Caco-2 (cell line): ENCODE measurements around the gene HCFC1R1. TPM values are rescaled to one million over a fixed set of nuclear protein-coding genes. Genes with fewer than 3 reads are reported as not detected.

Source experiments
- BruUV-seq: library from RNA; stranded (reverse); fragments of 400-500 nt; replicated peaks from 2 replicates; lab custom pipeline; 2021; lab: Mats Ljungman, UMichigan
- CTCF ChIA-PET: fragments of 300-600 bp; sonication (Branson Sonifier 250); formaldehyde crosslinking; loops from one replicate; lab custom pipeline; 2022; ENCODE audit warnings: antibody characterized with exemption; lab: Charles Lee
- POLR2A ChIA-PET: fragments of 300-600 bp; sonication (Branson Sonifier 250); formaldehyde crosslinking; loops from one replicate; lab custom pipeline; 2022; ENCODE audit warnings: antibody characterized with exemption; lab: Charles Lee
- DNase-seq, 2 experiments: peaks; one replicate each; pipeline versions ENCODE4 v3.0.0 to v3.0.0-alpha.2; 2020 to 2022
- H3K27me3 ChIP-seq: replicated peaks from 2 replicates; pipeline ENCODE4 v1.6.0; 2011; ENCODE audit warnings: low read length; ENCODE audit not compliant: control insufficient read depth, insufficient read depth
- H3K36me3 ChIP-seq: 2 replicates; pipeline ENCODE4 v1.5.1; 2011; ENCODE audit warnings: low read length; ENCODE audit not compliant: control insufficient read depth, insufficient read depth
- H3K4me1 ChIP-seq: fragments of 250-450 bp; sonication (Bioruptor Pico); 2 replicates; pipeline ENCODE4 v1.5.1; 2020; ENCODE audit warnings: mild to moderate bottlenecking
- H3K4me3 ChIP-seq: 2 replicates; pipeline ENCODE4 v1.5.1; 2011; ENCODE audit warnings: low read depth, mild to moderate bottlenecking, control low read depth, low read length
- H3K9me3 ChIP-seq: fragments of 250-450 bp; sonication (Bioruptor Pico); 2 replicates; pipeline ENCODE4 v1.5.1; 2020; ENCODE audit warnings: mild to moderate bottlenecking, moderate library complexity
- H3K27ac Mint-ChIP-seq: one replicate; pipeline ENCODE4 v1.8.0; 2022; ENCODE audit warnings: mixed read lengths; ENCODE audit not compliant: unreplicated experiment
- H3K27me3 Mint-ChIP-seq: one replicate; pipeline ENCODE4 v1.8.0; 2022; ENCODE audit warnings: mixed read lengths; ENCODE audit not compliant: insufficient read depth, unreplicated experiment
- H3K36me3 Mint-ChIP-seq: one replicate; pipeline ENCODE4 v1.8.0; 2022; ENCODE audit warnings: mild to moderate bottlenecking, mixed read lengths; ENCODE audit not compliant: insufficient read depth, unreplicated experiment
- H3K4me1 Mint-ChIP-seq: one replicate; pipeline ENCODE4 v1.8.0; 2022; ENCODE audit warnings: low read depth, mixed read lengths; ENCODE audit not compliant: unreplicated experiment
- H3K4me3 Mint-ChIP-seq: one replicate; pipeline ENCODE4 v1.8.0; 2022; ENCODE audit warnings: mild to moderate bottlenecking, moderate library complexity, mixed read lengths; ENCODE audit not compliant: unreplicated experiment
- H3K9me3 Mint-ChIP-seq: one replicate; pipeline ENCODE4 v1.8.0; 2022; ENCODE audit warnings: mixed read lengths; ENCODE audit not compliant: unreplicated experiment
- intact Hi-C: fragments of 100-400 bp; cut with micrococcal nuclease; formaldehyde crosslinking; loops from one replicate; pipeline ENCODE4 v1.10.0; 2022; ENCODE audit not compliant: unreplicated experiment
- total RNA-seq: library from RNA; stranded (reverse); gene quantifications from 2 replicates; pipeline ENCODE4 v1.2.3, GENCODE V29; 2022
- TF ChIP-seq, protein P1 (sequence below), 2 experiments: fragments of 200-600 bp in 1 of 2; IDR thresholded peaks; 1 replicate in 1 of 2; 2 replicates in 1 of 2; pipeline versions ENCODE4 v1.5.1 to v1.8.0; 2011 to 2022; ENCODE audit warnings: antibody characterized with exemption in 1 of 2, control low read depth in 1 of 2, inconsistent platforms in 1 of 2, low read depth in 1 of 2, low read length in 1 of 2, mild to moderate bottlenecking in 1 of 2, moderate library complexity in 1 of 2; ENCODE audit not compliant: insufficient read depth in 1 of 2, severe bottlenecking in 1 of 2, unreplicated experiment in 1 of 2

HCFC1R1 gene
- total RNA-seq, 1 experiment from 2014 or later = 44.9 TPM

- H3K9me3 ChIP-seq = no peaks in the 10 kb centered on the region
- H3K4me3 ChIP-seq = peak overlapping the region; percentile 69
- no peaks in the 10 kb centered on the region for H3K27me3 ChIP-seq
- Mint-ChIP-seq H3K36me3 (peaks cover 81% of the 10 kb centered on the region), H3K27ac (peak overlapping the region; percentile 89), H3K4me1 (peaks cover 24% of the 10 kb centered on the region), H3K9me3 (no peaks in the 10 kb centered on the region), H3K27me3 (no peaks in the 10 kb centered on the region), H3K4me3 (peak overlapping the region; percentile 72)
- intact Hi-C loops = no loop called here
- BruUV-seq = no TSS peak
- H3K4me1 ChIP-seq = peaks cover 26% of the 10 kb centered on the region
- TF ChIP-seq, protein P1, sequence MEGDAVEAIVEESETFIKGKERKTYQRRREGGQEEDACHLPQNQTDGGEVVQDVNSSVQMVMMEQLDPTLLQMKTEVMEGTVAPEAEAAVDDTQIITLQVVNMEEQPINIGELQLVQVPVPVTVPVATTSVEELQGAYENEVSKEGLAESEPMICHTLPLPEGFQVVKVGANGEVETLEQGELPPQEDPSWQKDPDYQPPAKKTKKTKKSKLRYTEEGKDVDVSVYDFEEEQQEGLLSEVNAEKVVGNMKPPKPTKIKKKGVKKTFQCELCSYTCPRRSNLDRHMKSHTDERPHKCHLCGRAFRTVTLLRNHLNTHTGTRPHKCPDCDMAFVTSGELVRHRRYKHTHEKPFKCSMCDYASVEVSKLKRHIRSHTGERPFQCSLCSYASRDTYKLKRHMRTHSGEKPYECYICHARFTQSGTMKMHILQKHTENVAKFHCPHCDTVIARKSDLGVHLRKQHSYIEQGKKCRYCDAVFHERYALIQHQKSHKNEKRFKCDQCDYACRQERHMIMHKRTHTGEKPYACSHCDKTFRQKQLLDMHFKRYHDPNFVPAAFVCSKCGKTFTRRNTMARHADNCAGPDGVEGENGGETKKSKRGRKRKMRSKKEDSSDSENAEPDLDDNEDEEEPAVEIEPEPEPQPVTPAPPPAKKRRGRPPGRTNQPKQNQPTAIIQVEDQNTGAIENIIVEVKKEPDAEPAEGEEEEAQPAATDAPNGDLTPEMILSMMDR (IDR thresholded peaks at IDR 0.05; ENCODE audit: insufficient read depth in 1 of 2, low read depth in 1 of 2, low read length in 1 of 2, severe bottlenecking in 1 of 2, unreplicated experiment in 1 of 2) = no peak
- H3K36me3 ChIP-seq = peaks cover 6% of the 10 kb centered on the region
- CTCF ChIA-PET = interaction anchor here (1.1 to 6.9 kb wide), 3 partner anchors 8 to 54 kb away, joined by 3 to 113 read pairs (median 33); no protein-coding TSS in a partner anchor
- POLR2A ChIA-PET = interaction anchor here (0.6 to 5.8 kb wide), 4 partner anchors 13 to 135 kb away, joined by 3 to 83 read pairs (median 8); no protein-coding TSS in a partner anchor
- peak in 1 of 2 experiments; percentile 62 for DNase-seq
Measured at GRCh38 chr16:3023415-3023668, 400 bp downstream of the HCFC1R1 start.

DNA sequence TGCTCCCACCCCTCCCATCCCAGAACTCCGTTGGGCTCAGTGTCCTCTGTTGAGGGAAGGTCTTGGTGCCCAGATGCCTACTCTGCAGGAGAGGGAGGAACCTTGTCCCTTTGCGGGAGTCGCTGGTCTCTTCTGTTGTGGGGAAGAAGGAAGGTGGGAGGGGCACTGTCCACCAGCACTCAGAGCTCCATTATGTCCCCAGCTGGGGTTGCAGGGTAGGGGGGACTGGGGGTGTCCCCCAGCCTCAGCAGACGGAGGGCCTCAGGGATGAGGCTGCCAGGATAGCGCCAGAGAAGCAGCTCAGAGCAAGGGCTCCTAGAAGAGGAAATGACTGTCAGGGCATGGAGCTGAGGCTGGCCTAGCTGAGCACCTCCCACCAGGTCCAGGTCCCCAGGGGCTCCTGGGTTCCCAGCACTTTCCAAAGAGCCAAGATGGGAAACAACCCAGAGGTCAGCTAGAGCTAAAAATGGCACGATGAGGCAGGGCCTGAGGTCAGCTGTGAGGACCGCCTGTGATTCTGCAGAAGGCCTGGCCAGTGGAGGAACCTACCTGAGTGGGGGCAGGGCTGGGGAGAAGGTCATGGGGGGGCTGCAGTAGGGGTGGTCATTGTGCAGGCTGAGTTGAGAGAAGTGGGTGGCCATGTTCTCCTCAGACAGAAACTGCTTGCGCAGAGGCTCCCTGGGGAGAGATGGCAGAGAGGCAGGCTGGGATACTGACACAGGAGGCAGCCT lies 893 bp downstream of the HCFC1R1 start:
- Mint-ChIP-seq H3K4me3 (peak overlapping the region; percentile 72), H3K27me3 (no peaks in the 10 kb centered on the region), H3K27ac (peak overlapping the region; percentile 89), H3K9me3 (no peaks in the 10 kb centered on the region), H3K4me1 (peaks cover 24% of the 10 kb centered on the region), H3K36me3 (peaks cover 76% of the 10 kb centered on the region)
- no TSS peak for BruUV-seq
- H3K4me1 ChIP-seq = peaks cover 29% of the 10 kb centered on the region
- H3K36me3 ChIP-seq = peaks cover 6% of the 10 kb centered on the region
- ChIA-PET CTCF (interaction anchor here (0.6 to 6.9 kb wide), 5 partner anchors 8 to 53 kb away, joined by 3 to 113 read pairs (median 5); no protein-coding TSS in a partner anchor), POLR2A (interaction anchor here (0.6 to 5.8 kb wide), 7 partner anchors 13 to 155 kb away, joined by 3 to 83 read pairs (median 6); no protein-coding TSS in a partner anchor)
- intact Hi-C loops = no loop called here
- H3K27me3 ChIP-seq = no peaks in the 10 kb centered on the region
- no peaks in the 10 kb centered on the region for H3K9me3 ChIP-seq
- peak overlapping the region; percentile 69 for H3K4me3 ChIP-seq
- no peak for DNase-seq
- TF ChIP-seq, protein P1 (IDR thresholded peaks at IDR 0.05; ENCODE audit: insufficient read depth in 1 of 2, low read depth in 1 of 2, low read length in 1 of 2, severe bottlenecking in 1 of 2, unreplicated experiment in 1 of 2) = no peak

DNA sequence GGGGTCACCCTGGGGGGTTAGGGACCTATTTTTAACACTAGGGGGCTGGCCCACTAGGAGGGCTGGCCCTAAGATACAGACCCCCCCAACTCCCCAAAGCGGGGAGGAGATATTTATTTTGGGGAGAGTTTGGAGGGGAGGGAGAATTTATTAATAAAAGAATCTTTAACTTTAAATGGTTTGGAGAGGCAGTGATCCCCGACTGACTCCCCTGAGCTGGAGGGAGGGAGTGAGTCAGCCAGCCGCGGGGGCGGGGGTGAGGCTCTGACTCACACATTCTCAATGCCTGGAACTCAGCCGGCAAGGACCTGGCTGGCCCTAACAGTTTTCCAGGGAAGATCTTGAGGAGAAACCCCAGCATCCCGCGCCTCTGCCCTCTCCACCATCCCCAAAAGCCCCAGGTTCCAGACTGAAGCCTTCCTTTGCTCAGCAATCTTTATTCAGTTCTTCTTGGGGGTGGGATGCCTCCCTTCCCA lies 1.5 kb downstream of the HCFC1R1 start:
- BruUV-seq = no TSS peak
- peak overlapping the region; percentile 89 for H3K27ac Mint-ChIP-seq
- intact Hi-C loops = no loop called here

More for the DNA sequence above, 1.5 kb downstream of the HCFC1R1 start:
- Histone ChIP-seq H3K4me3 (peak overlapping the region; percentile 69), H3K9me3 (no peaks in the 10 kb centered on the region), H3K27me3 (no peaks in the 10 kb centered on the region), H3K36me3 (peaks cover 6% of the 10 kb centered on the region), H3K4me1 (peaks cover 33% of the 10 kb centered on the region)
- DNase-seq = peak; percentile 88 to 90
- CTCF ChIA-PET = interaction anchor here (0.6 to 6.9 kb wide), 4 partner anchors 9 to 21 kb away, joined by 3 to 113 read pairs (median 19); no protein-coding TSS in a partner anchor
- Mint-ChIP-seq H3K27me3 (no peaks in the 10 kb centered on the region), H3K4me1 (peaks cover 21% of the 10 kb centered on the region), H3K9me3 (no peaks in the 10 kb centered on the region), H3K36me3 (peaks cover 73% of the 10 kb centered on the region), H3K4me3 (peak overlapping the region; percentile 72)
- TF ChIP-seq, protein P1 (IDR thresholded peaks at IDR 0.05; ENCODE audit: insufficient read depth in 1 of 2, low read depth in 1 of 2, low read length in 1 of 2, severe bottlenecking in 1 of 2, unreplicated experiment in 1 of 2) = no peak
- POLR2A ChIA-PET = interaction anchor here (0.6 to 5.8 kb wide), 4 partner anchors 17 to 154 kb away, joined by 4 to 83 read pairs (median 8); no protein-coding TSS in a partner anchor
